Measurements from ENCODE around the gene FLYWCH1. TPM values are rescaled to one million over a fixed set of nuclear protein-coding genes. Genes with fewer than 3 reads are reported as not detected.

The FLYWCH1 gene
- total and polyA plus RNA-seq, 9 of the 15 experiments (the other 6 are each of a cell fraction or from before 2014, with no cell fraction given) = 0.18 to 33.6 (median 11.3) TPM

DNA sequence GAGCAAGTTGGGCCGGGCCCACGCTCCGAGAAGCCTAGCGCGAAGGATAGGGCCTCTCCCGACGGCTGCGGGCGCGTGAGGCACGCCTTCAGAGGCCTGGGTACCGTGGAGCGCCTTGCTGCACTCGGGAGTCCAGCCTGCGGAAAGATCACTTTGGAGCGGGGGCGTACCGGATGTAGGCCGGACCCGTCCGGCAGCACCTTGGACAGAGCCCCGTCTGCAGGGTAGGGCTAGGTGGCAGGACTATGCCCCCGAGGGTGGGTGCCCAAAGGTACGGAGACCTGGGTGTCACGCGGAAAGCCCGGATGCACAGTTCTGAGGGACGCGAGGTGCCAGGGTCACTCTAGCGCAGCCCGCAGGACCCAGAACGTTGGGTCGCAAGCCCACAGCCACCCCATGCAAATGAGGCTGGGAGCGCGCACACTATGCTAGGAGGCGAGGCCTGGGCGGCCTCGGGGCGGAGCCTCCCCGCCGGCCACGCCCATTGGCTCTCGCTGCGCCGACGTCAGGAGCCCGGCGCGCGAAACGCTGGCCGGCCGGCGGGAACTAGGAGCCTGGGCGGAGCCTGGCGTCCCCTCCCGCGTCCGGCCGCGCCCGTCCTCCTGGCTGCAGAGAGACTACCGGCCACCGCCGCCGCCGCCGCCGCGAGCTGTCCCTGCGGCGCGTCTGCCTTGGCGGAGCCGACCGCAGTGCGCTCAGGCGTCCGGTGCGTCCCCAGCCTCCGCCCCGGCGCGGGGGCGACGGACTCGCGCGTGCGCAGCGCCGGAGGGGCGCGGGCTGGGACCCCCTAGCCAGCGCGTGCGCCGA lies 57.2 kb downstream of the FLYWCH1 start, which contains the start of gene PAQR4:
Gene PAQR4, plus strand, starts transcription at position 611 of the 807 bp plus-strand sequence. CDS start 327 bp downstream, outside the sequence.
- Histone ChIP-seq H3K79me2 (ENCODE audit: control insufficient read depth, insufficient read depth, low read length) (peaks cover 22% of the 10 kb centered on the region), H3K4me3 (peak within 1 kb of the TSS; percentile 96), H3K4me2 (ENCODE audit: insufficient read depth, low read length) (peak within 1 kb of the TSS; percentile 78), H3K27me3 (ENCODE audit: control insufficient read depth in 2 of 2, insufficient read depth in 2 of 2, low read length in 2 of 2) (no peaks in the 10 kb centered on the region), H3K9me3 (replicated peaks; ENCODE audit: control insufficient read depth, insufficient read depth, low read depth, low read length) (no peaks in the 10 kb centered on the region), H3K9me1 (ENCODE audit: control insufficient read depth, insufficient read depth, low read length) (peaks cover 3% of the 10 kb centered on the region), H3K9ac (ENCODE audit: insufficient read depth in 1 of 2, low read depth in 2 of 2, low read length in 2 of 2) (peak within 1 kb of the TSS; percentile 77 to 99), H3K4me1 (replicated peaks in 1 of 2; ENCODE audit: control insufficient read depth in 2 of 2, insufficient read depth in 2 of 2, low read length in 2 of 2) (peaks cover 17 to 96% of the 10 kb centered on the region in 2 experiments), H4K20me1 (replicated peaks; ENCODE audit: control insufficient read depth, insufficient read depth, low read length) (peaks cover 25% of the 10 kb centered on the region), H3K36me3 (ENCODE audit: control insufficient read depth, insufficient read depth, low read length) (peaks cover 35% of the 10 kb centered on the region; the same call in 2 of the 3 replicates), H3K27ac (ENCODE audit: extremely low read depth, low read depth, low read length) (peak within 1 kb of the TSS; percentile 84), H2AFZ (ENCODE audit: low read depth, low read length) (peak within 1 kb of the TSS; percentile 91)
- in situ Hi-C loops (cut with MboI) = no loop called here
- ATAC-seq (peak; percentile 77), FAIRE-seq (no peak), DNase-seq (ENCODE audit: extremely low read depth in 1 of 4, low spot score in 3 of 4) (peak; percentile 84 to 95 (median 90))
- CTCF ChIA-PET (ENCODE audit: low intra/inter-chr PET ratio) = no interaction called here
- BruUV-seq (replicated peaks) = no TSS peak
- intact Hi-C loops (cut with micrococcal nuclease) = loop anchor here (2.0 to 10.0 kb wide), 2 partner anchors 14 to 56 kb away; partner anchors contain the start of genes HCFC1R1, THOC6 and TNFRSF12A
- POLR2A ChIA-PET = interaction anchor here (0.5 to 1.9 kb wide), 11 partner anchors 9 to 55 kb away, joined by 3 to 23 read pairs (median 4); partner anchors contain the start of genes HCFC1R1, PKMYT1 and THOC6
- WGBS (ENCODE audit: insufficient coverage, low coverage, missing lambda C conversion rate) = 1% methylated on average over 60 of the region's 98 CpGs
- TF ChIP-seq, protein P1, sequence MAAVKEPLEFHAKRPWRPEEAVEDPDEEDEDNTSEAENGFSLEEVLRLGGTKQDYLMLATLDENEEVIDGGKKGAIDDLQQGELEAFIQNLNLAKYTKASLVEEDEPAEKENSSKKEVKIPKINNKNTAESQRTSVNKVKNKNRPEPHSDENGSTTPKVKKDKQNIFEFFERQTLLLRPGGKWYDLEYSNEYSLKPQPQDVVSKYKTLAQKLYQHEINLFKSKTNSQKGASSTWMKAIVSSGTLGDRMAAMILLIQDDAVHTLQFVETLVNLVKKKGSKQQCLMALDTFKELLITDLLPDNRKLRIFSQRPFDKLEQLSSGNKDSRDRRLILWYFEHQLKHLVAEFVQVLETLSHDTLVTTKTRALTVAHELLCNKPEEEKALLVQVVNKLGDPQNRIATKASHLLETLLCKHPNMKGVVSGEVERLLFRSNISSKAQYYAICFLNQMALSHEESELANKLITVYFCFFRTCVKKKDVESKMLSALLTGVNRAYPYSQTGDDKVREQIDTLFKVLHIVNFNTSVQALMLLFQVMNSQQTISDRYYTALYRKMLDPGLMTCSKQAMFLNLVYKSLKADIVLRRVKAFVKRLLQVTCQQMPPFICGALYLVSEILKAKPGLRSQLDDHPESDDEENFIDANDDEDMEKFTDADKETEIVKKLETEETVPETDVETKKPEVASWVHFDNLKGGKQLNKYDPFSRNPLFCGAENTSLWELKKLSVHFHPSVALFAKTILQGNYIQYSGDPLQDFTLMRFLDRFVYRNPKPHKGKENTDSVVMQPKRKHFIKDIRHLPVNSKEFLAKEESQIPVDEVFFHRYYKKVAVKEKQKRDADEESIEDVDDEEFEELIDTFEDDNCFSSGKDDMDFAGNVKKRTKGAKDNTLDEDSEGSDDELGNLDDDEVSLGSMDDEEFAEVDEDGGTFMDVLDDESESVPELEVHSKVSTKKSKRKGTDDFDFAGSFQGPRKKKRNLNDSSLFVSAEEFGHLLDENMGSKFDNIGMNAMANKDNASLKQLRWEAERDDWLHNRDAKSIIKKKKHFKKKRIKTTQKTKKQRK (IDR thresholded peaks at IDR 0.05; ENCODE audit: borderline replicate concordance, low read depth, low read length) = no peak
- TF ChIP-seq DDX20 (tag; IDR thresholded peaks at IDR 0.05; ENCODE audit: low read depth) (no peak), SREBF1 (IDR thresholded peaks at IDR 0.05; ENCODE audit: borderline replicate concordance, low read depth, low read length) (no peak), SMARCC2 (IDR thresholded peaks at IDR 0.05; ENCODE audit: low read depth) (no peak), NUFIP1 (IDR thresholded peaks at IDR 0.05; ENCODE audit: partially characterized antibody) (no peak)

Data from K562 (cell line).